NCI-H345 (cell line): ENCODE results near the gene IPO4.
"Not testable (repeated sequence)": the region's sequence is repeated elsewhere in the genome, so short reads cannot be mapped to it uniquely, and the experiment has no call there.

ENCODE experiments used
- DNase-seq: peaks from one replicate; lab custom pipeline; 2025; lab: John Stamatoyannopoulos, UW

The IPO4 gene

DNA sequence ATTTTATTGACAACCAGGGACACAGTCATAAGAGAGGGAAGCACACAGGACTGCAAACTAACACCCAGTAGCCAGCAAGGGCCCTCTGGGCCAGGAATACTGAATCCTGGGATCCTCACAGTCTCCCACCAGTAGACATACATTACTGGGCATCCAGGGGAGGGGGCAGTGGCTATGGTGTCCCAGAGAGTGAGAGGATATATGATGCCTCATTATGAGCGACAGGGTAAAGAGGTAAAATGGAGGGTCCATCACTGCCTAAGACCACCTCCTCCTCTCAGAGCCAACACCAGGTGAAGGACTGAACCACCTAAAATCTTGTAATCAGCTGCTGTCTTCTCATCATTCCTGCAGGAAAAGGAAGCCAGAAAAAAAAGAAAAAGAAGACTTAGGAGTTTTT lies 28.3 kb upstream of the IPO4 start:
- DNase-seq, result not testable (repeated sequence)

DNA sequence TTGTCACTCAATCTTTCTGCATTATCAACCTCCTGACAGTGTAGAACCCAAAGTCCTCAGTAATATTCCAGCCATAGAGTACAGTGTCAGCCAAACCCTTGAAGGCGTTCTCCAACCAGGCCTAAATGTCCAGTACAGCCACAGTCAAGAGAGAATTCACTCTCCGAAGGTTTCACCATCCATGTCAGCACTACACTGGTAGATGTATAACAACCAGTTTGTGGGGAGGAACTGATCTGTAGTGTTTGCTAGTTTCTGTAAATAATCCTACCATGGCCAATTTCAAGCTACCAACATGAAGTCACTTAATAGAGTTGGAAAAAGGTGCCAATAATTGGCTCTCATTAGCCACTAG lies 27.7 kb upstream of the IPO4 start:
- no peak for DNase-seq

DNA sequence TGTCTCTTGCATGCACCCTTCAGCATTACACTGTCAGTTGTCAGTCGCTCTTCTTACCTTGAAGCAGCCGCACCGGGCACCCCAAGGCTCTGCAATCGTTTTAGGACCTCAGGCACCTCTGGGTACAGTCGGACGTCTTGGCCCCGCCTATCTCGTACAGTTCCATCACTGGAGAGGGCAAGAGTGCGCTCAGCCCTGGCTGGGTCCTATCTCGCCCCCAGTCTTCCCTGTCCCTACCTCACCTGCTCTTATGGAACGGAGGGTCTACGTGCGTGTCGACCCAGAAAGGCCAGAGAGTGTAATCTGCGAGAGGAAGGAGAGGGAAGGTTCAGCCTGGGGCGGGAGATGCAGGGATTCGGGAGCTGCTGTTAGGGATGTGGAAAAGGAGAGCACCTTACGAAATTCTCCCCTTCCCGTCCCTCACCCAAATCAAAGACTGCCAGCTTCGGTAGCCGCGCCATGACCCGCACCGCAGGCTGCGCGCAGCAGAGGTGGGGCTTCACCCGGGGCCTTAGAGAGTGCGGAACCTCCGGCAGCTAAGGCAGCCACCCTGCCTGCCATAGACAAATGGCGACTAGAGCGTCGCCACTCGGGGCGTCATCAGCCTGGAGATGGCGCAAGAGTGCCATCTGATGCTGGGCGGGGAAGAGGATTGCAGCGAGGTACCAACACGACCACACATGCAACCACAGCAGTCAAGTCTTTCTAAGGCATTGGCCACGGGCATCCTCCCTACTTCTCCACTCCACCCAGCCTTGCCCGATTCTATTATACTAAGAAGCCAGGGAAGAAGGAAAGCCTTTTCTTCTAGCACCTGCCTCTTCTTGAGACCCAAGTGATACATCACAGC lies 27.1 kb upstream of the IPO4 start, which contains the start of gene MDP1:
Gene MDP1 (minus strand): TSS at position 572 of the 850 bp plus-strand sequence. CDS start 111 bp downstream, at position 461.
- peak; percentile 90 for DNase-seq

DNA sequence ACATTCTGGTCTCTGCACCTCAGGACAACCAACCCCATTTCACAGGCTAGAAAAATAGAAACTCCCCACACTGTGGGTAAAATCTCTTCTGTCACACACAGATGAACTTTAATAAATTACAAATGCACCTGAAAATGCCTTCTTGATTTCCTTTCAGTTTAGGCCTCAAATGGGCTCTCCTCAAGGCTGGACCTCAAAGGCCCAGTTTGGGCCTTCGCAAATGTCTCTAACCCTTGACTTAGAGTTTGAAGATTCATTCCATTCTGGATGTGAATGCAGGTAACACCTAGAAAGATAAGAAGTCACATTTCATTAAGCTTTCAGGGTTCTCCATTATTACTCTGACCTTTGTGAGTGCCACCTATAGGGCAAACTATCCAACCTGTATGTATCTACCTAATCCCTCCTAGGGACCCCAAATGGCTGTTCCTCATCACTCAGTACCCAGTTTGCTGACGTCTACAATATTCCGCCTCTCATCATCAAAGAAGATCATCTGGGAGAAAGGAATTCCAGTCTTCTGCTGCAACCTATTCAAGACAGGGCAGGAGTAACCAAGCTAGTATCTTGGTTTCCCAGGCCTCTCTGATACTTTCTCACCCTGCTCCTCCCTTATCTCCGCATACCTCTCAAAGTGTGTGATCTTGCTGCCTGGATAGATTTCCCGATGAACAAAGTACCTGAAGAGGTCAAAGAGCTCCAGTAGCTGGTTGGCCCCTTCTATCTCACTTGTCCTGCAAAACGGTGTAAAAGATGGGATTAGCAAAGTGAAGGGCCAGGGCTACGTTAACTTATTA lies 25.4 kb upstream of the IPO4 start:
- DNase-seq, result no peak

DNA sequence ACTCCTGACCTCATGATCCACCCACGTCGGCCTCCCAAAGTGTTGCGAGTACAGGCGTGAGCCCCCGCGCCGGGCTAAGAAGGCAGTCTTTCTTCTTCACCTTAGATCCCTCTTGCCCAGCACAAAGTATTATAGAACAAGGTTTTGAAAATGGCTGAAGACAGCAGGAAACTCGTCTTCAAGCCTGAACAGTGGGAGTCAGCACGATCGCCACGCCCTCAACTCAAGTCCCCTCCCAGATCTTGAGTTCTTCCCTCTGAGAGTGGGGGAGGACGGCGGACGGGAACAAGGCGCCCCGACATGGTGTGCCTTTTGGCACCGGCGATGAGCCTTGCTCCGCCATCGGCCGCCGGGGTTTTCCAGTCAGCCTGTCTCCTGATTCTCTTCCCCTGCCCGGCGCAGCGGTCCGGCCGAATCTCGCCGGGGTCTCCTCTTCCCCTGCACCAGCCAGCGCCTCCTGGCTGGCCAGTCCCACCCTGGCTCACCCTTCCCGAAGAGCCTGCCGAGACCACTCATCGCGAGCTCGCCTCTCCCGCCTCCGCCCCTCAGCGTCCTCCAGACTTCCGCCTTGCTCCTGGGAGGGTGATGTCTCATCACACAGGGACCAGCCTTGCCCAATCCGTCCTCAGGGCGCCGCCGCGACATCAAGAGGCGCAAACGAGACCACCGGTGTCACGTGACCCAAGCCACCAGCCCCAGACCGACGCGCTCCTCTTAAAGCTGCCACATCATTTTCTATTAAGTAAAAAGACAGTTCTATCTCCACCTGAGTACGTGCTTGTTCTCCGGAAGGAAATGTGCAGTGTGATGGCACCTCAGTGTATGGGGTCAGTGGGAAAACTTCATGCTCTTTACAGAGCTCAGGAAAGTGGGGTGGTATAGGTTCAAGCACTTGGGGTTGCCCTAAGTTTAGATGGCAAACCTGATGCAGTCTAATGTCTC lies 24.6 kb upstream of the IPO4 start, which contains the start of gene CHMP4A:
Gene CHMP4A (minus strand): TSS at position 565 of the 942 bp plus-strand sequence. CDS start 49 bp downstream, at position 516.
- peak; percentile 96 for DNase-seq

DNA sequence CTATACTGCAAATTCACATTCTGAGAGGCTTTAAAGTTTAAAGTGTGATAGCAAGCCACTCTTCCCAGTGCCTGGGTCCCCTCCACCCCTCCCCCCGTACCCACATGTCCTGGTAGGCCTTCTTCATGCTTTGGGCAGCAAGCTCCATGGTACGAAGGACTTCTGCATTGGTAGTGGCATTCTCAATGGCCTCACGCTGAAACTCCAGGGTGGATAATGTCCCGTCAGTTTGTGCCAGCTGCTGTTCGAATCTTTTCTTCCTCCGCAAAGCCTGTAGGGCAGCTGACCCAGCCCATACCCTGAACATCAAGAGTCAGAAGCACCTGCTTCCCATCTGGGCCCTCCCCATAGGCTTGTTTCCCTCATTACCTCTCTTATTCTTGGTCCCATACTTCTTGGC lies 22.7 kb upstream of the IPO4 start:
- DNase-seq, result no peak

DNA sequence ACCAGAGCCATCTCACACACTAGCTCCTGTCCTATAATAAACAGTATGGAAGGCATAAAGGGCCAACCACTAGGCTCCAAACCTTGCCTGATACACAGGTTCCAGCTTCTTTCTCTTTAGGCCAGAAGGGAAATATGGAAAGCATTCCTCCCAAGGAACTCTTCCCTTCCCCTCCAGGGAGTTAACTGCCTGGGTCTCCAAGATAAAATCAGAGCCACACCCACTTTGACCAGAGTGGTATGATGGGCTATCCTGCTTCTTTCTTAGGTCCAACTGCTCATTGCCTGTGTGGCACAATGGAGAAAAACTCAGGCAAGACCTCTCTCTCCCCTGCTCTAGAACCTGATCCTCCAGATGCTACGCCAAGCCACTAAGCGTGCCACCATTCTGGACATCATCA lies 19.0 kb upstream of the IPO4 start:
- no peak for DNase-seq

DNA sequence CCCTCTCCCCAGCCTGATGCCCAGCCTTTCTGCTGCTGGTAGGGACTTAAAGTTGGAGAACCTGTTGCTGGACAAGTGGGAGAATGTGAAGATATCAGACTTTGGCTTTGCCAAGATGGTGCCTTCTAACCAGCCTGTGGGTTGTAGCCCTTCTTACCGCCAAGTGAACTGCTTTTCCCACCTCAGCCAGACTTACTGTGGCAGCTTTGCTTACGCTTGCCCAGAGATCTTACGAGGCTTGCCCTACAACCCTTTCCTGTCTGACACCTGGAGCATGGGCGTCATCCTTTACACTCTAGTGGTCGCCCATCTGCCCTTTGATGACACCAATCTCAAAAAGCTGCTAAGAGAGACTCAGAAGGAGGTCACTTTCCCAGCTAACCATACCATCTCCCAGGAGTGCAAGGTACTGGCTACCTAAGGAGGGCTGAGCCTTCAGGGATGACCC lies 18.5 kb upstream of the IPO4 start:
- DNase-seq, result no peak

DNA sequence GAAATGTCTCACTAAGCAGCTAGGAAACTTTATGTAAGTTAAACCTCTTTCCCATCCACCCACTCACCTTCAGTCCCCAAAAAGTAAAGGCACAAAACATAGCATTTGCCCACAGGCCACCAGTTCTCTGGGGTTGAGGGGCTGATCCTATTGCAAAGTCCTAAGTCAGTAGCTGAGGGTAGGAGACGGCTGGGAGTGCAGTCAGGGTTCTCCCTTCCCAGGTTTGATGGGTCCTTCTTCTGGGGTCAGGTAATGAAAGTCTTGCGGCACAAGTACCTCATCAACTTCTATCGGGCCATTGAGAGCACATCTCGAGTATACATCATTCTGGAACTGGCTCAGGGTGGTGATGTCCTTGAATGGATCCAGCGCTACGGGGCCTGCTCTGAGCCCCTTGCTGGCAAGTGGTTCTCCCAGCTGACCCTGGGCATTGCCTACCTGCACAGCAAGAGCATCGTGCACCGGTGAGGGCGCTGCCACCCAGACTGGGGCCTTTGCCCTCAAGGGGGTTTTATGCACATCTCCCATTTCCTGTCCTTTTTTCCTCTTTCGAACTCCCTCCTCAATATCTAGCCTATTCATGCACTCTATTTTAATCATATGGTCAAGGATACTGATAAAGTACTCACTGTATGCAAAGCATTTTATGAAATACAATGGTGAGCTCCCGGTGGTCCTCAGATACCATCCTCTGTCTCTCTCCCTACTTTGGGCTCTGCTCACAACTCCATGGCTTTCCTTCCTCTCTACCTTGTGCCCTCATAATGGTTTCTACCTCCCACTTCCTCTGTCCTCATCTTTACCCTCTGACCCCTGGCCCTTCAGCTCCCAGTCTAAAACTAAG lies 17.9 kb upstream of the IPO4 start:
- DNase-seq, result no peak

DNA sequence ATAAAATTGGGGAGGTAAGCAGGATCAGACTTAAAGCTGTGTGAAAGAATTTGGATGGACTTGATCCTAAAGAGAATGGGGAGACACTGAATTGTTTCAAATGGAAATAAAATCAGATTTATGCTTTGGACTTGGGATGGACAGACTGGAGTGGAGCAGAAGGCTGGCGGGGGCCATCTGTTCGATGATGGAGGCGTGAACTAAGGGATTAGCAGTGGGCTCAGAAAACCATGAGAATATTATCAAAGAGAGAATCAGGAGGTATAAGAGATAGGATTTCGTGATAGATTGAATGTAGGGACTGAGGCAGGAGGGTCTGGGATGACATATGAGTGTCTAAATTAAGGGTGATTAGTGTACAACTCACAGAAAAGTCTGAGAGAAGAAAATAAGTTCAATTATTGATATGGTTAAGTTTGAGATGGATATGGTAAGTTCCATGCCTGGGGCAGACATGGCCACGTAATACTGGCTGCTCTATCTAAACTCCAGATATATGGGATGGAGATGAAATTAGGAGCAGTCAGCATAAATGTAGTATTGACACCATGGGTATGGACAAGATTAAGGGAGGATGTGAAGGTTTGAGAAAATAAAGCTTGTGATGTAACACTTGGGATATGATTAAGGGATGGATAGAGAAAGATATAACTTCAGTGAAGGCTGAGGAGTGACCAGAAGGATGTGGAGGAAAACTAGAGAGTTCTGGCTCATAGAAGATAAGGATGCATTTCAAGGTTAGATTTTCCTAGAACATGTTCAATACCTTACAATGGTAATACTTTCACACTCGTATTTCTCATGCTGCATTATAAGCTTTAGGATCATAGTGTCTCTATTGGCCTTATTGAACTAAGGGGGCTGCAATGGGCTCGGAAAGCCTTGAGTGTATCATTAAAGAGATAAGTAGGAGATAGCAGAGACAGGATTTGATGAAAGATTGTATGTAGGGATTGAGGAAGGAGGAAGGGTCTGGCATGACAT lies 15.8 kb upstream of the IPO4 start:
- no peak for DNase-seq

DNA sequence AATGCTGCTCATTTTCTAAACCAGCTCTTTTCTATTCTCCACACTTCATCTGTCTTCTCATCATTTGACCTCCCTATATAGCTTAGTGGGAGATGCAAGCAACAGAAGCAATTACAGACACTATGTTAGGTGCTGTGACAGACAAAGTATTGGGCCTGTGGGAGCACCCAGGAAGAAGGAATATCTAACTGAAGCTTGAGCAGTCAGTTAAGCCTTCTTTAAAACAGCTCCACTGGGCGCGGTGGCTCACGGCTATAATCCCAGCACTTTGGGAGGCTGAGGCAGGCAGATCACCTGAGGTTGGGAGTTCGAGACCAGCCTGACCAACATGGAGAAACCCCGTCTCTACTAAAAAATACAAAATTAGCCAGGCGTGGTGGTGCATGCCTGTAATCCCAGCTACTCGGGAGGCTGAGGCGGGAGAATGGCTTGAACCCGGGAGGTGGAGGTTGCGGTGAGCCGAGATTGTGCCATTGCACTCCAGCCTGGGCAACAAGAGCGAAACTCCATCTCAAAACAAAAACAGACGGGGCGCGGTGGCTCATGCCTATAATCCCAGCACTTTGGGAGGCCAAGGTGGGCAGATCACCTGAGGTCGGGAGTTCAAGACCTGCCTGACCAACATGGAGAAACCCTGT lies 14.8 kb upstream of the IPO4 start:
- not testable (repeated sequence) for DNase-seq

DNA sequence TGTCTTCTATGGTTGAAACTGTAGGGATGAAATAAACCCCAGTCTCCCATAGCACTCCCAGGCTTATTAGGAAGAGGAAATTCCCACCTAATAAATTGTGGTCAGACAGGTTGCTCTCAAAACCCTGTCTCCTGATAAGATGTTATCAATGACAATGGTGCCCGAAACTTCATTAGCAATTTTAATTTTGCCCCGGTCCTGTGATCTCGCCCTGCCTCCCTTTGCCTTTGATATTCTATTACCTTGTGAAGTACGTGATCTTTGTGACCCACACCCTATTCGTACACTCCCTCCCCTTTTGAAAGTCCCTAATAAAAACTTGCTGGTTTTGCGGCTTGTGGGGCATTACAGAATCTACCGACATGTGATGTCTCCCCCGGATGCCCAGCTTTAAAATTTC lies 13.9 kb upstream of the IPO4 start:
- DNase-seq, result not testable (repeated sequence)

DNA sequence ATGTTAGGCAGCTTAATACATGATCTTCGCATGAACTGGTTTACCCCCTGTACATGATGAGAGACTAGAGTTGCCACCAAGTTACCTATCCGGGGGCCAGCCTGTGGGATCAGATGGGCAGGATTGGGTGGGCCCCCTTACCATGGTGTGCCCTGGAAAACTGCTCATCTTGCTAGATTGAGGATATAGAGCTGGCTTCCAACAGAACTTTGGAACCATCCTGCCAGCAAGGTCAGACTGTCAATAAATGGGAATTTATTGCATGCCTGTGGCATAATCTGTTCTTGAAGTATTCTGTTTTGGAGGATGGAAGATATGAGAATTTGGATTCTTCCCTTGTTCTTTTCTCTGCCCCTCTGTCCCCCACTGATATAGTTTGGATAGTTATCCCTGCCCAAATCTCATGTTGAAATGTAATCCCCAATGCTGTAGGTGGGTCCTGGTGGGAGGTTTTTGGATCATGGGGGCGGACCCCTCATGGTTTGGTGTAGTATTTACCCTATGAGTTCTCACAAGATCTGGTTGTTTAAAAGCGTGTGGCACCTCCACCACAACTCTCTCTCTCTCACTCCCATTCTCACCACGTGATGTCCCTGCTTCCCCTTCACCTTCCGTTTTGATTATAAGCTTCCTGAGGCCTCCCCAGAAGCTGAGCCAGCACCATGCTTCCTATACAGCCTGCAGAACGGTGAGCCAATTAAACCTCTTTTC lies 10.4 kb upstream of the IPO4 start:
- DNase-seq, result no peak

DNA sequence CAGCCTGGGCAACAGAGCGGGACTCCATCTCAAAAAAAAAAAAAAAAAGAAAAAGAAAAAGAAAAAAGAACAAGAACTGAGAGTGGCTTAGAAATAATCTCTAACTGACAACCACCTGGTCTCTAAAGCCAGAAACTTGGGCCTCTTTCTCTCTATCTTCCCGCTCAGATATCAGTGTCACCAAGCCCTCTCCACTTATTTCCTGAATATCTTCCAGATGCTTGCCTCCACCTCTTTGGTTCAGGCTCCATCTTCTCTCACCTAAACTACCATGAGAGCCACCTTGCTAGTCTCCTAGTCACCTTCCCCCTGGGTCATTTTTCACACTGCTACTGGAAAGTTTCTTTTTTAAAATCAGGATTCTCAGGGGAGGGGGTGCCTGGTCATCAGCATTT lies 8.4 kb upstream of the IPO4 start:
- DNase-seq, result no peak

DNA sequence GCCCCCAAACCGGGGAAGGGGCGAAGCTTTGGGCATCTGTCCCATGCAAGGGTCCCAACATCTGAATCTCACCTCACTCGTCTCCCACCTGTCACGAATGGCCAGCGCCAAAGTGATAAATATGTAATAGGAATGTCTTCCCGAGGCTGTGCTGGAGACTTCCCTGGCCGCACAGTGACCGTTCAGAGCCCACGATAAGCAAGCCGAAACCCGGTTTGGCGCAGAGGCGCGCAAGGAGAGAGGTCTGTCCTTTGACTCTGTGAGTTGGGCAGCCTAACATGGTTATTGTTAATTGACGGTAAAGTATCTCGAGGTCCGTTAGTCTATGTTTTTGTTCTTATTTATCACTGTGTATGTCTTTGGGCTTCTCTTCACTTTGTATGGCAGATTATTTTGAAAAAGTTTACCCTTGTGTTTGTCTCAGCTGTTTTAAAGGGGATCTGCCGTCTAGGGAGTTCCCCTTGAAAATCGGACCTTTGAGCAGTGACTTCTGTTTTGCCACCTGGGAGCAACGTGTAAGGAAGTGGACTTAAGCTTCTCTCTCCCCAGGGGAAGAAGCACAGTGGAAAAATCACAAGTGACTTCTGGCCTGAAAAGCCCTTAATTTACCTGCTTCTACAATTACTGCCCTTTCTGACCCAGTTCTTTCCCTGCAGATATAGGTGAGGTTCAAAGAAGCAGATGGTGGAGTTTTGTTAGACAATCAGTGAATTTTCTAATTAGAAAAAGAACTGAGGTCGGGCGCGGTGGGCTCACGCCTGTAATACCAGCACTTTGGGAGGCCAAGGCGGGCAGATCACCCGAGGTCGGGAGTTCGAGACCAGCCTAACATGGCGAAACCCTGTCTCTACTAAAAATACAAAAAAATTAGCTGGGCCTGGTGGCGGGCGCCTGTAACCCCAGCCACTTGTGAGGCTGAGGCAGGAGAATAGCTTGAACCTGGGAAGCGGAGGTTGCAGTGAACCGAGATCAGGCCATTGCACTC lies 7.7 kb upstream of the IPO4 start:
- DNase-seq, result no peak

DNA sequence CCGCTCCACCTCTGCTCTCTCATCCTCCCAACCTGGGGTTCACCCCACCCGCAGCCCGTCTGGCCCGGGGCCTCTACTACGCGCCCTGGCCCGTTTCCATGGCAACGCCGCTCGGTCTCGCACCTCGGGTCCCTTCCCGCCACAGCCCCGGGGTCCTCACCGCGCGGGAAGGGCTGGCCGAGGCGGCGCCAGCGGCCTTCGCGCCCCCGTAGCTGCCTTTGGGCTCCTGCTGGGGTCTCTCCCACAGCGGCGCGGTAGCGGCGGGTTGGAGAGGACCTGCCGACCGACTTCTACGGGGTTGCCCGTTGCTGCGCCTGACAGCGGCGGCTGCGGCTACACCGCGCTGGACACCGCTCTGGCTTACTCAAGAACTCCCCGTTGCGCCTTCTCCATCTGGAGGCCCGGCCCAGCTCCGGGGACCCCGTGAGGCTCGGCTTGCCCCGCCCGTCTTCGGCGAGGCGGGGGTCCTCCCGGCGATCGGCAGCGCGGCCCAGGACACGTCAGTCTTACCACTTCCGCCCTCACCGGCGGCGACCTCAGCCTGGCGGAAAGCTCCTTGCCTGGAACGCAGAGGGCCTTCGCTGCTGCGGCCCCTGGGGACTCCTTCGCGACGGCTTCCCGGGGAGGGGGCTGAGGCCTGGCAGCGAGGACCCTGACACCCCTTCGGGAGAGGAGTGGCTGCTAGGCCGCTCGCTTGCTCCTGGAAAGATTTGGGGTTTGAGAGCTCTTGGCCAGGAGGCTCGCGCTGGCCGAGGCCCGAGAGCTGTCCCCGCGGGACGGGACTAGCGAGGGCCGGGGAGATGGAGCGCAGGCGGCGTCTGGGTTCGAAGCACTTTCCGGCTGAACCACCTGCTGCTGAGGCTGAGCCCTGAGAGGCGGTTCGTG lies 6.8 kb upstream of the IPO4 start, which contains the start of gene TM9SF1:
Gene TM9SF1 (minus strand): TSS at position 256 of the 885 bp plus-strand sequence. CDS start 422 bp downstream, outside the sequence.
- peak; percentile 81 for DNase-seq
